Lower lobe of right lung (tissue), 2 donors: ENCODE data around the gene DLK1. TPM values are rescaled to one million over a fixed set of nuclear protein-coding genes. Genes with fewer than 3 reads are reported as not detected.
A peak's percentile ranks its signal among the peaks of the same experiment; 100 is the strongest.

ENCODE experiments used
- ATAC-seq, 2 donors: fragments of 200-7000 bp; cut with Tn5 transposase; one replicate each; pipeline ENCODE4 v1.9.1; 2020 to 2022; ENCODE audit warnings: mild to moderate bottlenecking in 2 of 2, moderate library complexity in 2 of 2
- DNase-seq: peaks from one replicate; pipeline ENCODE4 v3.0.0-alpha.2; 2020
- H3K27ac ChIP-seq: fragments of 200-600 bp; one replicate; pipeline ENCODE4 v1.8.0; 2022
- H3K27me3 ChIP-seq: fragments of 200-600 bp; one replicate; pipeline ENCODE4 v1.8.0; 2022; ENCODE audit warnings: low read depth
- H3K36me3 ChIP-seq: fragments of 200-600 bp; one replicate; pipeline ENCODE4 v1.8.0; 2022; ENCODE audit warnings: mild to moderate bottlenecking
- H3K4me1 ChIP-seq: fragments of 200-600 bp; one replicate; pipeline ENCODE4 v1.8.0; 2022
- H3K4me3 ChIP-seq: fragments of 200-600 bp; one replicate; pipeline ENCODE4 v1.8.0; 2022; ENCODE audit warnings: mild to moderate bottlenecking
- H3K9me3 ChIP-seq: fragments of 200-600 bp; one replicate; pipeline ENCODE4 v1.8.0; 2022
- intact Hi-C: fragments of 100-400 bp; cut with DNase I; formaldehyde crosslinking; loops from one replicate; pipeline ENCODE4 v1.11.0; 2022
- total RNA-seq: library from RNA; stranded (reverse); fragmentation: NEBNext Ultra II Directional; extraction: Animal tissue kit (Norgen Biotek cat#: 25700); gene quantifications from one replicate; pipeline ENCODE4 v1.2.1, GENCODE V29; 2021
- TF ChIP-seq, protein P1 (sequence below): fragments of 200-600 bp; IDR thresholded peaks from one replicate; pipeline ENCODE4 v1.8.0; 2022; ENCODE audit warnings: antibody characterized with exemption, mild to moderate bottlenecking
- donor health status: DM: no; HTN: yes; CAD: no; lungs with severe emphysema.

Gene DLK1
- total RNA-seq, 1 donor from 2014 or later: not detected

- DNase-seq (no peak), ATAC-seq (no peak)
- TF ChIP-seq, protein P1, sequence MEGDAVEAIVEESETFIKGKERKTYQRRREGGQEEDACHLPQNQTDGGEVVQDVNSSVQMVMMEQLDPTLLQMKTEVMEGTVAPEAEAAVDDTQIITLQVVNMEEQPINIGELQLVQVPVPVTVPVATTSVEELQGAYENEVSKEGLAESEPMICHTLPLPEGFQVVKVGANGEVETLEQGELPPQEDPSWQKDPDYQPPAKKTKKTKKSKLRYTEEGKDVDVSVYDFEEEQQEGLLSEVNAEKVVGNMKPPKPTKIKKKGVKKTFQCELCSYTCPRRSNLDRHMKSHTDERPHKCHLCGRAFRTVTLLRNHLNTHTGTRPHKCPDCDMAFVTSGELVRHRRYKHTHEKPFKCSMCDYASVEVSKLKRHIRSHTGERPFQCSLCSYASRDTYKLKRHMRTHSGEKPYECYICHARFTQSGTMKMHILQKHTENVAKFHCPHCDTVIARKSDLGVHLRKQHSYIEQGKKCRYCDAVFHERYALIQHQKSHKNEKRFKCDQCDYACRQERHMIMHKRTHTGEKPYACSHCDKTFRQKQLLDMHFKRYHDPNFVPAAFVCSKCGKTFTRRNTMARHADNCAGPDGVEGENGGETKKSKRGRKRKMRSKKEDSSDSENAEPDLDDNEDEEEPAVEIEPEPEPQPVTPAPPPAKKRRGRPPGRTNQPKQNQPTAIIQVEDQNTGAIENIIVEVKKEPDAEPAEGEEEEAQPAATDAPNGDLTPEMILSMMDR: no peak
- H3K27me3 ChIP-seq: peaks cover 11% of the 10 kb centered on the region
- H3K36me3 ChIP-seq: no peaks in the 10 kb centered on the region
- H3K27ac ChIP-seq: no peak overlapping the region
- H3K4me3 ChIP-seq: no peak overlapping the region
- no peaks in the 10 kb centered on the region for H3K4me1 ChIP-seq
- no peaks in the 10 kb centered on the region for H3K9me3 ChIP-seq
- intact Hi-C loops: no loop called here
These were observed 20.5 kb upstream of the DLK1 start for GRCh38 chr14:100706200-100706599.

DNA sequence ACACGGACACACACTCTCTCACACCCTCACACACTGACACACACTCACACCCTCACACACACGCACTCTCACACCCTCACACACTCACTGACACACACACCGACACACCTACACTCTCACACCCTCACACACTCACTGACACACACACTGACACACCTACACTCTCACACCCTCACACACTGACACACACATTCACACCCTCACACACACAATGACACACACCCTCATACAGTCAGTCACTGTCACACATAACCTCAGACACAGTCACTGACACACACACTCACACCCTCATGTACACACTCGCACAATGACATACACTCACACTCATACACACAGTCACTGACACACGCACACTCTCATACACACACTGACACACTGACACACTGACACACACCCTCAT, 19.8 kb upstream of the DLK1 start:
- ATAC-seq (no peak), DNase-seq (no peak)
- Histone ChIP-seq H3K4me3 (no peak overlapping the region), H3K36me3 (no peaks in the 10 kb centered on the region), H3K27ac (no peak overlapping the region), H3K9me3 (no peaks in the 10 kb centered on the region), H3K27me3 (peaks cover 15% of the 10 kb centered on the region), H3K4me1 (no peaks in the 10 kb centered on the region)
- intact Hi-C loops: no loop called here
- TF ChIP-seq, protein P1: no peak

DNA sequence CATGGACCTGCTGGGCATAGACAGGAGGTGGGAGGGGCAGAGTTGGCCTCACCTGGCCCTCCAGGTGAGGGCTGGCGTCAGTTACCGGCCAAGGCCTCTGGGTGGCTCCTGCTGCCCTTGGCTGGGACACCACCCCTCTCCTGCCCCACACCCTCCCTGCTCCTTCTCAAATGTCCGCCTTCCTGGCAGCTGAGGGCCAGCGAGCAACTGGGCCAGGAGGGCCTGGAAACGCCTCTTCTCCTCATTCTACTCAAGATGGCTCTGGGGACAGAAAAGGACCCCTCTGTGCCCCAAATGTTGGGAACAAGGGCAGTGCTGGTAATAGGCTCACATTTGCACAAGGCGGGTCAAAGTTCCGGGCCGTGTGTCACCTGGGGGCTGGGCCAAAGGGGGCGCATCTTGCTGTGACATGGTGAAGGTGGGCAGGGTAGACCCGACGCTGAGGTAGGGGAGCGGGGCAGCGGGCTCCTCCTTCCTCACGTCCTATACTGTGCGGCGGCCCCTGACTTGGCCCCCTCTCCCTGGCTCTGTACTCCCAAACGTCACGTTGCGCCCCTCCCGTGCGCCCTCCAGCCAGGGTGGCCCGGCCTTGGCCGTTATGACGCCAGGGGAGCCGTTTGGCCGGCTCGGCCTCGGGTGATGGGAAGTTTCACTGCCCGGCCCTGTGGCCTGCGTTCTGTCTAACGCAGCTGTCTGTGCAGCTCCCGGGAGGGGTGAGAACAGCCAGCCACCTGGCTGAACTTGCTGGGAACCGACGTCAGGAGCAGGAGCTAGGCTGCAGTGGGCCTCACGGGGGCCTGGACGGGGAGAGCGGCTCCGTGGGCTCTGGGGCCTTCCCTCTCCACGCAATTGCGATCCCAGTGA, 18.0 kb upstream of the DLK1 start:
- intact Hi-C loops: no loop called here
- H3K27ac ChIP-seq: no peak overlapping the region
- TF ChIP-seq, protein P1: peak; percentile 35

GRCh38 chr14:100709289-100710284, 17.1 kb upstream of the DLK1 start:
- H3K36me3 ChIP-seq: no peaks in the 10 kb centered on the region
- H3K4me1 ChIP-seq: no peaks in the 10 kb centered on the region
- intact Hi-C loops: no loop called here
- H3K4me3 ChIP-seq: no peak overlapping the region
- peaks cover 21% of the 10 kb centered on the region for H3K27me3 ChIP-seq
- peak; percentile 35 to 67 for ATAC-seq
- H3K9me3 ChIP-seq: no peaks in the 10 kb centered on the region
- TF ChIP-seq, protein P1: peak; percentile 55
- H3K27ac ChIP-seq: no peak overlapping the region
- DNase-seq: no peak

More for the DNA sequence above, 18.0 kb upstream of the DLK1 start:
- DNase-seq: peak; percentile 77
- Histone ChIP-seq H3K27me3 (peaks cover 26% of the 10 kb centered on the region), H3K4me3 (no peak overlapping the region), H3K9me3 (no peaks in the 10 kb centered on the region), H3K4me1 (no peaks in the 10 kb centered on the region), H3K36me3 (no peaks in the 10 kb centered on the region)
- ATAC-seq: peak; percentile 89 to 92

- intact Hi-C loops: no loop called here
These were observed 16.3 kb upstream of the DLK1 start for GRCh38 chr14:100710391-100710790.

More at GRCh38 chr14:100710391-100710790, 16.3 kb upstream of the DLK1 start:
- no peak overlapping the region for H3K4me3 ChIP-seq
- H3K27ac ChIP-seq: no peak overlapping the region
- no peaks in the 10 kb centered on the region for H3K4me1 ChIP-seq
- H3K27me3 ChIP-seq: peaks cover 21% of the 10 kb centered on the region
- no peak for DNase-seq
- no peaks in the 10 kb centered on the region for H3K36me3 ChIP-seq
- no peaks in the 10 kb centered on the region for H3K9me3 ChIP-seq
- no peak for ATAC-seq
- TF ChIP-seq, protein P1: no peak
